Nucleus accumbens (tissue), 56 donors: ENCODE data around the gene RSPRY1.
A peak's percentile ranks its signal among the peaks of the same experiment; 100 is the strongest.
"Not testable (repeated sequence)": the region's sequence is repeated elsewhere in the genome, so short reads cannot be mapped to it uniquely, and the experiment has no call there.

Experiments used
- DNase-seq, 56 donors: peaks; one replicate each; lab custom pipeline; 2025; lab: John Stamatoyannopoulos, UW

The RSPRY1 gene

DNA sequence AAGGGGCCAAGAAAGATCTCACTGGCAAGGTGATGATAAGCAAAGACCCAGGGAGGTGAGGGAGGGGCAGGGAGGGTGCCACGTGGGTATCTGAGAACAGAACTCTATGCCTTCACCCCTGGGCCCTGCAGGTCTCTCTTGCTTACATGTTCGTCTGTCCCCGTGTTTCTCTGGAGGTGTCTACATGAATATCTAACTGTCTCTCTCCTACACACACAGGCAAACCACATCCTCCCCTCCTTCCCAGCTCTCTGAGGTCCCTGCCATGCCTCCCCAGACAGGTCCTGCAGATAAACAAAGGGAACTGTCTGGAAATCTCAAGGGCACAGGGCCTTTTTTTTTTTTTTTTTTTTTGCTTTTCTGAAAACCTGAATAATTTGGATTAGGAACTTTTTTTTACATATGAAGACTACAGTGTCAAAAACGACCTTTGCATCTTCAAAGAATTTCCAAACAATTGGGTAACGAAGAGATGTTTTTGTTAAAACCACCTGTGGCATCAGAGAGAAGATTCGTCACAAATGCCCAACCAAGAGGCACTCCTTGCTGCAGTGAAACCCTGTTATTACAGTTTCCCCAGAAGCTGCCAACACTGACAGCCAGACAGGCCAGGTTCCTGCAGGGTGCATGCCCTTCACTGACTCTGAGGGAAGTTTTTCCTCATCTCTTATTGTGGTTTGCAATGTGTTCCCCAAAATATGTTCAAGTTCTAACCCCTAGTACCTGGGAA, 80.6 kb downstream of the RSPRY1 start:
- DNase-seq, result no peak

GRCh38 chr16:57267343-57267742, 81.2 kb downstream of the RSPRY1 start:
- not testable (repeated sequence) for DNase-seq

DNA sequence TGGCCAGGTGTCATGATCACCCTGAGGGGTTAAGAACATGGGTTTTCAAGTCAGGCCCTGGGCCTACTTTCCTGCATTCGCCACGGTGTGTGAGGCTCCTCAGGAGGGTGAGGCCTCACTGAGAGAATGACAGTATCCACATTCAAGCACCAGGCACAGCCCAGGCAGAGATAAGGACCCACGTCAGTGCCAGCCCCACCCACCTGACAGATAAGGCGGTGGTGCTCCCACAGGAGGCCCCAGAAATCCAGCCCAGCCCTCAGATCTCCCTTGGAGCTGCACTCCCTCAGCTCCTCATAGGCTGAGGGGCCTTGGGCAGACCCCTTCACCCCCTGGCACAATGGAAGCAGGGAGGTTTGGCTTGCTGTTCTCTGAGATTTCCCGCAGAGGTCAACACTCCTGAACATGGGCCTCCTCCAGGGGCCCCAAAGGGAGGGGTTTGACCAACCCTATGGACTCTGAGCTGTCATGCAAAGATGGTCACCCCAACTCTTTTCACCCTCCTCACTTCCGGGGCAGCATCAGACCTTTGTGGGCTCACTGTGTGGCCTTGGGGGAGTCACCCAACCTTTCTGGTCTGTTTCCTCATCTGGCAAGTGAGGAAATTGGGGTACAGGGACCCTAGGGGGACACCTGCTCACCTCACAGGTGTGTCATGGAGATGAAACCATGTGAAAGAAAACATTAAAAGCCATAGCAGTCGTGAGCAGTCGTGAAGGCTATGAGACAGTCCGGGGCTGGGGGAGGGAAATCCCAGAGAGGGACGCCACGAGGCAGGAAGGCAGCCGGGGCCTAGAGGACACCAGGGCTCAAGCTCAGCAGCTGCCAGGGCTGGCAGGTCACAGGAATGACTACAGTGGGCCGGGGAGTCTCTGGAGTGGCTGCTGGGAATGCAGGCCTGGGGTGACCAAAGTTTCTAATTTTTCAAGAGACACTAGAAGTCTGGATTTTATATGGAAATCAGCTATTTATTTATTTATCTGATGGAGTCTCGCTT, 83.0 kb downstream of the RSPRY1 start:
- DNase-seq, result peak in 1 of 56 donors; percentile 30

DNA sequence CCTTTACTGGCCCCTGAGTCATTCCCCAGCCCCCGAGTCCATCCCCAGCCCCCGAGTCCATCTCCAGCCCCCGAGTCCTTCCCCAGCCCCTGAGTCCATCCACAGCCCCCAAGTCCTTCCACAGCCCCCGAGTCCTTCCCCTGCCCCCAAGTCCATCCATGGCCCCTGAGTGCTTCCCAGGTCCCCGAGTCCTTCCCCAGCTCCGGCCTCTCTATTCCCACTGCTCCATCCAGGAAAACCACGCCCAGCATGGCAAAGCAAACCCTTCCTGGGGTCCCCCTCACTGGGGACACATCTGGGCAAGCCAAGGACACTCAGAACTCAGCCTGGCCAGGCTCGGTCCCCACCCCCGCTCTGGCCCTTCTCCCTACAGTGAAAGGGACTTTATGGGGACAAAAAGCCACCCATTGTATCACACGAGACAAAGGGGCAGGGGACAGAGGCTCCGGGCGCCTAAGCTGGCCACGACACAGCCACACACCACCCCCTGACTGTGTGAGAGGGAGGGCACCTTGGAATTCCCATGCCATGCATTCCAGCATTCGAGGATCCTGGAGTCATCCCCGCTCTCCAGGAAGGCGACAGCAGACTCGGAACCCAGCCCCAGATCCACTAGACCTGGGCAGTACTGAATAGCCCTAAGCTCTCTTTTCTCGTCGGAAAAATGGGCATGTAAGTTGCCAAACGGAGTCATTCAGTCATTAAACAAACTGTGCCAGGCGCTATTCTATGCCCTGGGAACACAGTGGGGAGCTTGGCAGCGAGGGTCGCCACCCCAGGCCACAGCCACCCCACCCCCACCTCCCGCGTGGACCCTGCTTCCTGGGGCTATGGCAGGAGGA, 84.3 kb downstream of the RSPRY1 start:
- DNase-seq, result peak in 54 of 56 donors; percentile 29 to 94 (median 82)

- DNase-seq, result no peak
Measured at GRCh38 chr16:57271063-57271345, 84.9 kb downstream of the RSPRY1 start.

- no peak for DNase-seq
Measured at GRCh38 chr16:57271867-57272495, 85.9 kb downstream of the RSPRY1 start.

- DNase-seq, result no peak
Measured at GRCh38 chr16:57273359-57273758, 87.2 kb downstream of the RSPRY1 start.

- DNase-seq, result no peak
Measured at GRCh38 chr16:57273826-57274225, 87.7 kb downstream of the RSPRY1 start.

GRCh38 chr16:57275946-57276345, 89.8 kb downstream of the RSPRY1 start:
- not testable (repeated sequence) for DNase-seq

DNA sequence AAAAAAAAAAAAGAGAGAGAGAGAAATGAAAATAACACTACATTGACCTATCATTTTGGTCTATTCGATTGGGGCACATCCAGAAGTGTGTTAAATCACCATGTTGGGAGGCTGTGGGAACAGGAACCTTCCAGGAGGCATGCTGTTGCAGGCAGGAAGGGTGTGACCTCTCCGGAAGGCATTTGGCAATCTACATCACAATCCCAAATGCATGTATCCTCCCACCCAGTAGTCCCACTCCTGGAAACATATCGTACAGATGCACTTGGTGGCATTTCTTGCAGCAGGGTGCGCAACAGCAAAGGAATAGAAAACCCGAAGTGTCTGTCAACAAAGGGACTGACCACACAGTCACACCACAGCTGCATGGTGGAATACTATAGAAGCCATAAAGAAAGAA, 90.5 kb downstream of the RSPRY1 start:
- DNase-seq, result peak in 1 of 56 donors; percentile 20

DNA sequence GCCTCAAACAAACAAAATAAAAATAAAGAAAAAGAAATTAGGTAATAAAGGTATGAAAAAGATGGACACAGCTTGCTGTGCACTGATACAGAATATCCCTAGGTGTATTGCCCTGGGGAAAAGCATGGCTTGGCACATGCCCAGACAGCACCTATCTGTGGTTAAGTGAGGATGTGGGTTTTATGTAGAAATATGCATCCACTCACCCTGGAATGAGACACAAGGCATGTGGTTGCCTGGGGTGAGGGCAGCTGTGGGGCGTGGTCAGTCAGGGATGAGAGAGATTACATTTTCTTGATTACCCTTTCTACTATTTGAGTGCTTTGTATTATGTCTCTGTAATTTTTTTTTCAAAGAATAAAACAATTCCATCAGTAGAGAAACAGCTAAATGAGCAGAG, 91.5 kb downstream of the RSPRY1 start:
- DNase-seq, result peak in 1 of 56 donors; percentile 18

- DNase-seq, result peak in 30 of 56 donors; percentile 18 to 75 (median 46)
Measured at GRCh38 chr16:57278494-57278893, 92.4 kb downstream of the RSPRY1 start.

DNA sequence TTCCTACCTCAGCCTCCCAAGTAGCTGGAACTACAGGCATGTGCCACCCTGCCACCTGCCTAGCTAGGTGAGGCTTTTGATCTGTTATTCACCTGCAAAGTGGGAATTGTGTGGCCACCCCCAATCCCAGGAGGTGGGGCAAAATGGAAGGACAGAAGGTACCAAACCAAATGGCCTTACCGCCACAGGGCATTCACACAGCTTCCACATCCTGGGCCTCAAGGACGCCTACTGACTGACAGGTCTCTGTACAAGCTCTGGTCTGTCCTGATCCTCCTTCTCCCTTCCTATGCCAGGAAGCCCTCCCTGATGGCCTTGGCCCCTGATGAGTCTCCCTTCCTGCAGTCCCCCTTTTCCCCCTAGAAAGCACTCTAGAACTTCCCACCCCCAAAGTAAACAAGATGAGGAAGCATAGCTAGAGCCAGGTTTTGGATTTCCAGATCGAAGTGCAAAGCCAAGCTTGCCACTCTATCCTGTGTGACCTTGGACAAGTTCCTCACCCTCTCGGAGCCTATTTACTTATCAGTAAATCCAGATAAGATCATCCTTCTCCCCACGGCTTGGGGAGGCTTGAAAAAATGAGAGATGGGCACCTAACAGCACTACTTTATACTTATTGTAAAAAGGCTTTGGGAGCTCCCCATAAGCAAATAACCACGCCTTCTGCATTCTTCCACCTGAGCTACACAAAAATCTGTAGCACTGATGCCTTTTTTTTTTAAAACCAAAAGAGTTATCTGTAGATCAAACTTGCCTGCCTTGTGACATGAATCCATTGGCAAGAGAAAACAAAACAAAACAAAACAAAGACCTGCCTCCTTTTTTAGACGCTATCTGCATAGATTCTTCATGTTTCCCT, 93.9 kb downstream of the RSPRY1 start:
- DNase-seq, result no peak

DNA sequence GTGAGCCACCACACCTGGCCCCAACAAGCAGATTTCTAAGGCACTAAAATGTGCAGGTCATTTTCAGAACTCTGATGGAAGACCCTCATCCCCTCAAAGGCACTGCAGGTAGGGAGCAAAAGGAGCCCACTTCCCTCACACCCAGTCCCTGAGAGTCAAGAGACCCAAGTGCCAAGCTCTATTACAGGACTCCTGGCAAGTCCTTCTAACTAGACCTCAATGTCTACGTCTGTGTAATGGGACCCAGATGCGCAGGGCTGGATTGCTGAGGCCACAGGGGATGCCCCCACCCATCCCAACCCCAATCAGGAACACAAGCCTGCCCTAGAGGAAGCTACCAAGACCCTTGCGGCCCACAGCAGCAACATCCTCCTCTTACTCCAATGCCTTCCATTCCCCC, 95.7 kb downstream of the RSPRY1 start:
- DNase-seq, result no peak

DNA sequence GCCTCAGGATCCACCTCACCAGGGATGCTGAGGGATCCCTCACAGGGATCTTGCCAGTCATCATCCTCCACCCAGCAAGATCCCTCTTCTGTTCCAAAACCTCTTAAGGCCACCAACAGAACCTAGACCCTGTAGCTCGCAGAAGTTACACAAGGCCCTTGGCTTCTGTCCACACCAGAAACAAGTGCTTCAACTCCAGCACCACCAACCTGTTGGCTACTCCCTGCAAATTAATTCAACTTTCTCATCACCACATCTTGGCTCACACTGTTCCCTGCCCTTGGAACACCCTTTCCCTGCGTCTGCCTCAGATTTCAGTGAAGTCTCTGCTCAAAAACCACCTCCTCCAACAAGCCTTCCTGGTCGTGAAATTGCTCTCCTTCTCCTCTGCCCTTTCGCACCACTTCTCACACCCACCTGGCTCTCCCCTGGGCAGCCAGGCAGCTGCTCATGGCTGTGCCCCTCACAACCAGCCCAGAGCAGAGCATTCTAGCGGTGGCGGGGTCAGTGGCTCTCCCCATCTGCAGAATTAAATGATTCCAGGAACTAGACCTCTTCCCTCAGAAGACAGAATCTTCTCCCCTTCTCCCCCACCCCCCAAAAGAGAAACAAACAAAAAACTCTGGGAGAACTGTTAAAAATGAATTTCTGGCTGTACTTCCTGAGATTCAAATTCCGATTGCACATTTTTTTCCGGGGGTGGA, 96.5 kb downstream of the RSPRY1 start:
- no peak for DNase-seq

DNA sequence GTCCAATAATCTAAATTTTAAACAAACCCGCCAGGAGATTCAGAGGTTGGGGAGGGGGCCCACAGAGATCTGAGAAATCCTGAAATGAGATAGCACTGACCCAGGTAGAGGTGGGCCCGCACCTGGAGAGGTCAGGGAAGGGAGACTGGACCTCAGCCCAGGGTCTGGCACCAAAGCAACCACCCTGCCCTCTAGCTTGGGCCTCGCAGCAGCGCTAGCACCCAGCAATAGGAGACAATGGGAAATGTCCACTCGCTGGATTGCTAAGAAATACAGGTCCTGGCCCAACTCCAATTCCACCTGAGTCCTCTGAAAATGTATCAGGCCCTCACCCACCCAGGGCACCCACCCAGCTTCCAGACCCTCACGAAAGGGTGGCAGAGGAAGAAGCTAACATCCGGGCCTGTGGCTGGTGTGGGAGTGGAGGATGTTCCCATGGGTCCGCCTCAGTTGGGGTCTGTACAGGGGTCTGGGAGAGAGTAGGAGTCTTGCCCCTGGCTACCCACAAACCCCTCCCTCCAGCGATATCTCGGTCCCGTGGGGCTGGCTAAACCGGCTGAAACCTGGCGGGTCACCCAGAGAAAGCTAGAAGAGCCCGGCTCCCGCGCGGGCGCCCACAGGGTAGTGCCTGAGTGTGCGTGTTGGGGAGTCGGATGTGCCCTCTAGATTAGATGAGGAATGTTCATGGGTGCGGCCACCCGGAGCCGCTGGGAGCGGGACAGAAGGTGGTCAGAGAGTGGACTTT, 97.3 kb downstream of the RSPRY1 start:
- DNase-seq, result peak in 9 of 56 donors; percentile 27 to 62 (median 35)

GRCh38 chr16:57283959-57284208, 97.8 kb downstream of the RSPRY1 start:
- DNase-seq, result no peak
